Hepatocyte (in vitro differentiated cells): ENCODE measurements around the gene MSANTD1.

ENCODE experiments used
- EZH2 ChIP-seq: fragments of 200-600 bp; sonication (generic); IDR thresholded peaks from 2 replicates; pipeline ENCODE4 v1.6.1; 2016; ENCODE audit warnings: antibody characterized with exemption, mild to moderate bottlenecking, borderline replicate concordance
- EZH2phosphoT487 ChIP-seq: fragments of 200-600 bp; sonication (generic); IDR thresholded peaks from one replicate; pipeline ENCODE4 v1.6.1; 2018; ENCODE audit warnings: antibody characterized with exemption, mild to moderate bottlenecking, low read depth, moderate library complexity; ENCODE audit not compliant: unreplicated experiment, severe bottlenecking
- TF ChIP-seq, protein P1 (sequence below): fragments of 200-600 bp; sonication (generic); IDR thresholded peaks from 2 replicates; pipeline ENCODE4 v1.5.1; 2016; ENCODE audit warnings: antibody characterized with exemption, mild to moderate bottlenecking; ENCODE audit not compliant: poor library complexity

DNA sequence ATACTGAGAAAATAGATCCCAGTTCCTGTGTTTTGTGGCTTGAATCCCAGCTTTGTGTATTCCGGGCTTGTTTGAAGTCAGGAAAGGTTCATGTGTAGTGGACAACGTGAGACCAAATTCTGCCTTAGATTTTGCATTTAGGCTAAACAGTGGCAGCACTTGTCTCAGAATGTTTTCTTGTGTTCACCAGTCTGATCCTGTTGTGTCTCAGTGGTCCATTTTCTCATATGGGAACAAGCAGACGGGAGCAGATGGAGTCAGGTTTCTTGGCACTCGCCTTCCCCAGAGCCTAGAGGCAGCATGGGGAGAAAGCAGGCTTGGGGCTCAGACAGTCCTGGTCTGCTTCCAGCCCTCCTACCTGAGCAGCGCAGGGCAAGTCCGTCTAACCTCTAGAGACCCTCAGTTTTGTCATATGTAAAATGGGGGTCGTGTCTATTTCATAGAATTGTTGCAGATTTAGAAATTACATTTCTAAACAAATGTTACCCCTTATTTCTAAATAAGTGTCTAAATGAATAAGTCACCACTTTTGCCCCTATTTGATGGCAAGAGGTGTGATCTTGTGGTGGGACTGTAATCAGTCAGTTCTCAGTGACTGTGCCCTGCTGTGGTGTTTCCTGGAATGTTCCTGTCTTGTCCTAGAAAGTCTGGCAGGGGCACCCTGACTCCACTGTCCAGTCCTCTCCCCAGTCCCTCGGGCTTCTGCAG lies 28.3 kb upstream of the MSANTD1 start:
- TF ChIP-seq, protein P1, sequence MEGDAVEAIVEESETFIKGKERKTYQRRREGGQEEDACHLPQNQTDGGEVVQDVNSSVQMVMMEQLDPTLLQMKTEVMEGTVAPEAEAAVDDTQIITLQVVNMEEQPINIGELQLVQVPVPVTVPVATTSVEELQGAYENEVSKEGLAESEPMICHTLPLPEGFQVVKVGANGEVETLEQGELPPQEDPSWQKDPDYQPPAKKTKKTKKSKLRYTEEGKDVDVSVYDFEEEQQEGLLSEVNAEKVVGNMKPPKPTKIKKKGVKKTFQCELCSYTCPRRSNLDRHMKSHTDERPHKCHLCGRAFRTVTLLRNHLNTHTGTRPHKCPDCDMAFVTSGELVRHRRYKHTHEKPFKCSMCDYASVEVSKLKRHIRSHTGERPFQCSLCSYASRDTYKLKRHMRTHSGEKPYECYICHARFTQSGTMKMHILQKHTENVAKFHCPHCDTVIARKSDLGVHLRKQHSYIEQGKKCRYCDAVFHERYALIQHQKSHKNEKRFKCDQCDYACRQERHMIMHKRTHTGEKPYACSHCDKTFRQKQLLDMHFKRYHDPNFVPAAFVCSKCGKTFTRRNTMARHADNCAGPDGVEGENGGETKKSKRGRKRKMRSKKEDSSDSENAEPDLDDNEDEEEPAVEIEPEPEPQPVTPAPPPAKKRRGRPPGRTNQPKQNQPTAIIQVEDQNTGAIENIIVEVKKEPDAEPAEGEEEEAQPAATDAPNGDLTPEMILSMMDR, result no peak
- TF ChIP-seq EZH2 (no peak), EZH2phosphoT487 (no peak)
